Spleen (tissue), 7 donors: ENCODE results near the gene EID1.

Source experiments
- POLR2A ChIP-seq, 3 donors: fragments of 450-650 bp; IDR thresholded peaks; one replicate each; pipeline ENCODE4 v1.5.1; 2017; ENCODE audit warnings: antibody characterized with exemption in 3 of 3, mild to moderate bottlenecking in 1 of 3
- POLR2AphosphoS5 ChIP-seq, 3 donors: sonication (generic); formaldehyde crosslinking; IDR thresholded peaks; one replicate each; pipeline ENCODE4 v1.5.1; 2017; ENCODE audit warnings: antibody characterized with exemption in 3 of 3
- TF ChIP-seq, protein P1 (sequence below), 11 experiments: fragments of 200-600 bp in 7 of 11; fragments of 450-650 bp in 4 of 11; sonication (generic) in 4 of 11; IDR thresholded peaks in 8 of 11; conservative IDR thresholded peaks in 3 of 11; 1 replicate in 7 of 11; 2 replicates in 4 of 11; pipeline versions ENCODE4 v1.4.0 to v1.8.0; 2016 to 2021; ENCODE audit warnings: antibody characterized with exemption in 11 of 11, inconsistent platforms in 4 of 11, mild to moderate bottlenecking in 1 of 11
- donor health status: DM: no; HTN: no; CAD: no; lungs with moderate emphysema.
- donor health status: DM: no; HTN: no; CAD: no.
- donor health status: DM: no; HTN: no; CAD: no.

DNA sequence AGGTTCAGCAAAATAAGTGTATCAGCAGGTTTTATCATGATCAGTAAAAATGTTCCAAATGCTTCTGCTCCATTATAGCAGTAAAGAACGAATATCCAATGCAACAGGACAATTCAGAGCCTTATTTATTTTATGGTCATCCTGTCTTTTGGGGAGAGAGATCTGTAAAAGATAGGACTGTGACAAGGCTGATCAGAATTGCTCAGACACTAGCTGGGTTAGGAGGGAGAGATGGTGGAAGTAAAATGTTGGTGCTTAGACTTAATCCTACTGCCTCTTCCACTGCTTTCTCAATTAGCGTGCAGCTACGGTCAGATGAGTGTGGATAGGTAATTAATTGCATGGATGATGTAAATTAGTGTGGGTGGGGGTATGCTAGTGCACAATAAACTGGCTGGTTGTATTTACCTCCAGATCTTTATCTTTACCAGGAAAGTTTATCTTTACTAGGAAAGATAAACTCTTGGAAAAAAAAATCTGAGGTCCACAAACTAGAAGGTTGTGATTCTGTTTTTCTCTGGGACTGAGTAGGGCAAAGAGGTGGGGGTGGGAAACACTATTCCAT is 2.2 kb downstream of the EID1 start:
- TF ChIP-seq, protein P1, sequence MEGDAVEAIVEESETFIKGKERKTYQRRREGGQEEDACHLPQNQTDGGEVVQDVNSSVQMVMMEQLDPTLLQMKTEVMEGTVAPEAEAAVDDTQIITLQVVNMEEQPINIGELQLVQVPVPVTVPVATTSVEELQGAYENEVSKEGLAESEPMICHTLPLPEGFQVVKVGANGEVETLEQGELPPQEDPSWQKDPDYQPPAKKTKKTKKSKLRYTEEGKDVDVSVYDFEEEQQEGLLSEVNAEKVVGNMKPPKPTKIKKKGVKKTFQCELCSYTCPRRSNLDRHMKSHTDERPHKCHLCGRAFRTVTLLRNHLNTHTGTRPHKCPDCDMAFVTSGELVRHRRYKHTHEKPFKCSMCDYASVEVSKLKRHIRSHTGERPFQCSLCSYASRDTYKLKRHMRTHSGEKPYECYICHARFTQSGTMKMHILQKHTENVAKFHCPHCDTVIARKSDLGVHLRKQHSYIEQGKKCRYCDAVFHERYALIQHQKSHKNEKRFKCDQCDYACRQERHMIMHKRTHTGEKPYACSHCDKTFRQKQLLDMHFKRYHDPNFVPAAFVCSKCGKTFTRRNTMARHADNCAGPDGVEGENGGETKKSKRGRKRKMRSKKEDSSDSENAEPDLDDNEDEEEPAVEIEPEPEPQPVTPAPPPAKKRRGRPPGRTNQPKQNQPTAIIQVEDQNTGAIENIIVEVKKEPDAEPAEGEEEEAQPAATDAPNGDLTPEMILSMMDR (IDR thresholded peaks at IDR 0.05 in 8 of 11, conservative IDR thresholded peaks at IDR 0.05 in 3 of 11), result no peak
- no peak for TF ChIP-seq POLR2AphosphoS5 (IDR thresholded peaks at IDR 0.05)
- no peak for TF ChIP-seq POLR2A (IDR thresholded peaks at IDR 0.05)
